Measurements from ENCODE around the gene P2RY1. TPM values are rescaled to one million over a fixed set of nuclear protein-coding genes. Genes with fewer than 3 reads are reported as not detected.

Gene P2RY1
- total RNA-seq, 3 donors from 2014 or later, result 0.98 to 10.9 (median 1.2) TPM

- no peaks in the 10 kb centered on the region for H3K27me3 ChIP-seq
- no peak overlapping the region for H3K4me3 ChIP-seq
- no peaks in the 10 kb centered on the region for H3K9me3 ChIP-seq
- intact Hi-C loops (cut with DNase I; ENCODE audit: low total_unique reads), result no loop called here
- H3K27ac ChIP-seq, result no peak overlapping the region
- H3K4me1 ChIP-seq, result no peaks in the 10 kb centered on the region
- TF ChIP-seq, protein P1, sequence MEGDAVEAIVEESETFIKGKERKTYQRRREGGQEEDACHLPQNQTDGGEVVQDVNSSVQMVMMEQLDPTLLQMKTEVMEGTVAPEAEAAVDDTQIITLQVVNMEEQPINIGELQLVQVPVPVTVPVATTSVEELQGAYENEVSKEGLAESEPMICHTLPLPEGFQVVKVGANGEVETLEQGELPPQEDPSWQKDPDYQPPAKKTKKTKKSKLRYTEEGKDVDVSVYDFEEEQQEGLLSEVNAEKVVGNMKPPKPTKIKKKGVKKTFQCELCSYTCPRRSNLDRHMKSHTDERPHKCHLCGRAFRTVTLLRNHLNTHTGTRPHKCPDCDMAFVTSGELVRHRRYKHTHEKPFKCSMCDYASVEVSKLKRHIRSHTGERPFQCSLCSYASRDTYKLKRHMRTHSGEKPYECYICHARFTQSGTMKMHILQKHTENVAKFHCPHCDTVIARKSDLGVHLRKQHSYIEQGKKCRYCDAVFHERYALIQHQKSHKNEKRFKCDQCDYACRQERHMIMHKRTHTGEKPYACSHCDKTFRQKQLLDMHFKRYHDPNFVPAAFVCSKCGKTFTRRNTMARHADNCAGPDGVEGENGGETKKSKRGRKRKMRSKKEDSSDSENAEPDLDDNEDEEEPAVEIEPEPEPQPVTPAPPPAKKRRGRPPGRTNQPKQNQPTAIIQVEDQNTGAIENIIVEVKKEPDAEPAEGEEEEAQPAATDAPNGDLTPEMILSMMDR (IDR thresholded peaks at IDR 0.05), result no peak
- TF ChIP-seq POLR2A (IDR thresholded peaks at IDR 0.05) (no peak), POLR2AphosphoS5 (IDR thresholded peaks at IDR 0.05) (no peak)
- H3K36me3 ChIP-seq, result no peaks in the 10 kb centered on the region
- DNase-seq (ENCODE audit: low spot score in 2 of 2), result no peak
These were observed 4.7 kb upstream of the P2RY1 start for GRCh38 chr3:152830245-152830644.

DNA sequence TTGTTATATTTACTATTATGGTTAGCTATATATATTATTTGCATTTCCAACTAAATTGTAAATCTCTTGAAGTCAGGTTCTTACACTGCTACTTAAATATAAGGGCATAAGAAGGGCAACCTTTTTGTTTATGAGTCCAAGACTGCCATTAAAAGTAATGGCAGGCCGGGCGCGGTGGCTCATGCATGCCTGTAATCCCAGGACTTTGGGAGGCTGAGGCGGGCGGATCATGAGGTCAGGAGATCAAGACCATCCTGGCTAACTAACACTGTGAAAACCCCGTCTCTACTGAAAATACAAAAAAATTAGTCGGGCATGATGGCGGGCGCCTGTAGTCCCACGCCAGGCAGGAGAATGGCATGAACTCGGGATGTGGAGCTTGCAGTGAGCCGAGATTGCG lies 2.9 kb upstream of the P2RY1 start:
- H3K4me1 ChIP-seq, result no peaks in the 10 kb centered on the region
- DNase-seq (ENCODE audit: low spot score in 2 of 2), result no peak
- H3K4me3 ChIP-seq, result no peak overlapping the region
- no peaks in the 10 kb centered on the region for H3K36me3 ChIP-seq
- H3K9me3 ChIP-seq, result no peaks in the 10 kb centered on the region
- intact Hi-C loops (cut with DNase I; ENCODE audit: low total_unique reads), result no loop called here
- TF ChIP-seq POLR2AphosphoS5 (IDR thresholded peaks at IDR 0.05) (no peak), POLR2A (IDR thresholded peaks at IDR 0.05) (no peak)
- TF ChIP-seq, protein P1 (IDR thresholded peaks at IDR 0.05), result no peak
- no peaks in the 10 kb centered on the region for H3K27me3 ChIP-seq
- H3K27ac ChIP-seq, result no peak overlapping the region

GRCh38 chr3:152833089-152833488 lies 1.8 kb upstream of the P2RY1 start:
- Histone ChIP-seq H3K9me3 (no peaks in the 10 kb centered on the region), H3K36me3 (no peaks in the 10 kb centered on the region), H3K27me3 (no peaks in the 10 kb centered on the region), H3K4me1 (no peaks in the 10 kb centered on the region), H3K4me3 (no peak overlapping the region), H3K27ac (no peak overlapping the region)
- intact Hi-C loops (cut with DNase I; ENCODE audit: low total_unique reads), result no loop called here
- TF ChIP-seq POLR2A (IDR thresholded peaks at IDR 0.05), result no peak
- TF ChIP-seq POLR2AphosphoS5 (IDR thresholded peaks at IDR 0.05), result no peak
- TF ChIP-seq, protein P1 (IDR thresholded peaks at IDR 0.05), result no peak
- no peak for DNase-seq (ENCODE audit: low spot score in 2 of 2)

GRCh38 chr3:152834191-152834775 lies 648 bp upstream of the P2RY1 start:
- intact Hi-C loops (cut with DNase I; ENCODE audit: low total_unique reads), result no loop called here
- no peaks in the 10 kb centered on the region for H3K4me1 ChIP-seq
- H3K4me3 ChIP-seq, result peak overlapping the region; percentile 72 to 84 (median 73)
- TF ChIP-seq POLR2AphosphoS5 (IDR thresholded peaks at IDR 0.05) (no peak), POLR2A (IDR thresholded peaks at IDR 0.05) (no peak)
- TF ChIP-seq, protein P1 (IDR thresholded peaks at IDR 0.05), result no peak
- no peaks in the 10 kb centered on the region for H3K36me3 ChIP-seq
- peak overlapping the region in 1 of 2 donors; percentile 56 for H3K27ac ChIP-seq
- H3K27me3 ChIP-seq, result no peaks in the 10 kb centered on the region
- no peaks in the 10 kb centered on the region for H3K9me3 ChIP-seq
- no peak for DNase-seq (ENCODE audit: low spot score in 2 of 2)

DNA sequence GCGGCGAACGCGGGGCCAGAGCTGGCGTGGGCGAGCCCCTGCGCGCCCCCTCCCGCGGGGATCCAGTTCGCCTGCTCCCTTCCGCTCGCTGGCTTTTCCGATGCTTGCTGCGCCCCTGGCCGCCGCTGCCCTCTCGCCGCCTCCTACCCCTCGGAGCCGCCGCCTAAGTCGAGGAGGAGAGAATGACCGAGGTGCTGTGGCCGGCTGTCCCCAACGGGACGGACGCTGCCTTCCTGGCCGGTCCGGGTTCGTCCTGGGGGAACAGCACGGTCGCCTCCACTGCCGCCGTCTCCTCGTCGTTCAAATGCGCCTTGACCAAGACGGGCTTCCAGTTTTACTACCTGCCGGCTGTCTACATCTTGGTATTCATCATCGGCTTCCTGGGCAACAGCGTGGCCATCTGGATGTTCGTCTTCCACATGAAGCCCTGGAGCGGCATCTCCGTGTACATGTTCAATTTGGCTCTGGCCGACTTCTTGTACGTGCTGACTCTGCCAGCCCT lies 721 bp downstream of the P2RY1 start:
- TF ChIP-seq POLR2A (IDR thresholded peaks at IDR 0.05) (no peak), POLR2AphosphoS5 (IDR thresholded peaks at IDR 0.05) (no peak)
- TF ChIP-seq, protein P1 (IDR thresholded peaks at IDR 0.05), result no peak
- no peak for DNase-seq (ENCODE audit: low spot score in 2 of 2)

More for the DNA sequence above, 721 bp downstream of the P2RY1 start:
- intact Hi-C loops (cut with DNase I; ENCODE audit: low total_unique reads), result no loop called here
- Histone ChIP-seq H3K27me3 (no peaks in the 10 kb centered on the region), H3K4me3 (peak overlapping the region; percentile 72 to 84 (median 73)), H3K4me1 (no peaks in the 10 kb centered on the region), H3K27ac (peak overlapping the region; percentile 12 to 56), H3K36me3 (no peaks in the 10 kb centered on the region), H3K9me3 (no peaks in the 10 kb centered on the region)

Measured in breast epithelium (tissue), 4 donors.